HuH-7 (cell line): ENCODE results near the gene PHF2.
A peak's percentile ranks its signal among the peaks of the same experiment; 100 is the strongest.

Experiments used
- DNase-seq: peaks from one replicate; pipeline ENCODE4 v3.0.0; 2011; ENCODE audit warnings: low spot score

The PHF2 gene

GRCh38 chr9:93587284-93587650 is 10.9 kb downstream of the PHF2 start:
- DNase-seq: no peak

- DNase-seq: no peak
These were observed 11.4 kb downstream of the PHF2 start for GRCh38 chr9:93587651-93588347.

- no peak for DNase-seq
These were observed 12.5 kb downstream of the PHF2 start for GRCh38 chr9:93588641-93589609.

DNA sequence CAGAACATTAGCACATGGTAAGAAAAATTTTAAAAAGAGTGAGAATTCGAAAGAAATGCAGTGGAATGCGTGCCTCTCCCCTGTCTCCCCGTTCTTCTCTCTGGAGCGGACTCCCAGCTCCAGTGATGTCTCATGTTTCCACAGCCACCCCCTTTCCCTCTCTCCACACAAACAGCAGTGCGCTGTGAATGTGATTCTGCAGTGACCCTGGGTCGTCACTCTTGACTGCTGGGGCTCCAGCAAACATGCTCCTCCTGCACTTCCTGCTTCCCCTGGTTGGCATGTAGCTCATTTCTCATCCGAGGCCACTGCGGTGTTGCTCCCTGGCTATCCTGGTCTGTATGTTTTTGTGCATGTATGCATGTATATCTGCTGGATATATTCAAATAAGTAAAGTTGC is 13.3 kb downstream of the PHF2 start:
- DNase-seq: no peak

DNA sequence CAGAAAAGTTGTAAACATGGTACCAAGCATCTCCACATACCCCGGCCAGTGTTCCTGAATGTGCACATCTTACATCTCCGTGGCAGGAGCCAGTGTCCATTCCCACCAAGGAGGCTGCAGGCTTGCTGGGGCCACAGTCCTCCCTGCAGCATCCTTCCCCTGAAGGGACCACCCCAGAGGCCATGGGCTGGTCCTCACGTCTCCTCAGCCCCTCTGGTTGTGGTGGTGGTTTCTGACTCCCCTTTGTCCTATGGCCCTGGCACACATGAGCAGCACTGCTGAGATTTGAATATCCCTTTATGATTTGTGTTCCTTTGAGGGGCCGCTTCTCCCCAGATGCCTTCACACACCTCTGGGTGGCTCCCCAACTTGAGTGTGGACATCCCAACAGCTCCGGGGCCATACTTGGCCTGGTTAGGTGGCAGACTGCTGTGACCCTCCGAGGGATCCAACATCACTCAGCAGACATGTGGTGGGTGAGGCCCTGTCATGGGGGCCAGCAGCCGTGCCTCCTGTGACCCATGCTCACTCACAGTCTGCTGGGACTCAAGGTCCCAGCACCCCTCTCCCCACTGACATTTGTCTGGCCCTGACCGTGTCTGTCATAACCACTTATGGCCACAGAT is 14.3 kb downstream of the PHF2 start:
- DNase-seq: no peak

GRCh38 chr9:93591301-93592007 is 15.1 kb downstream of the PHF2 start:
- no peak for DNase-seq

- no peak for DNase-seq
These were observed 15.7 kb downstream of the PHF2 start for GRCh38 chr9:93592008-93592642.

DNA sequence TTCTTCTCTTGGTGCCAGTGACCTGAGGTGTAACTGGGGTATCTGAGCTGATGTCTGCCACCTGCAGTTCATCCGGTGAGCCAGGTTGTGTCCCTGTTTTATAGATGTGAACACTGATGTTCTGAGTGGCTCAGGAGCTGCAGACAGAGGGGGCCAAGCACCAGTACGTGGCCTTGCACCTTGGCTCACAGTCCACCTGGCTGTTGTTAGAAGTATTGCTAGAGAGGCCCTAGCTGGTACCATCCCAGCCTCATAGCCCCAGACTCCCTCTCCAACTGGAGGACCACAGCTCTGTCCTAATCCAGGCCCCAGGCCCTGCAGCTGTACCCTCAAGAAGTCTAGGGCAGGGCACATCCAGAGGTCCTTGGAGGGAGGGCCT is 16.2 kb downstream of the PHF2 start:
- peak; percentile 53 for DNase-seq

DNA sequence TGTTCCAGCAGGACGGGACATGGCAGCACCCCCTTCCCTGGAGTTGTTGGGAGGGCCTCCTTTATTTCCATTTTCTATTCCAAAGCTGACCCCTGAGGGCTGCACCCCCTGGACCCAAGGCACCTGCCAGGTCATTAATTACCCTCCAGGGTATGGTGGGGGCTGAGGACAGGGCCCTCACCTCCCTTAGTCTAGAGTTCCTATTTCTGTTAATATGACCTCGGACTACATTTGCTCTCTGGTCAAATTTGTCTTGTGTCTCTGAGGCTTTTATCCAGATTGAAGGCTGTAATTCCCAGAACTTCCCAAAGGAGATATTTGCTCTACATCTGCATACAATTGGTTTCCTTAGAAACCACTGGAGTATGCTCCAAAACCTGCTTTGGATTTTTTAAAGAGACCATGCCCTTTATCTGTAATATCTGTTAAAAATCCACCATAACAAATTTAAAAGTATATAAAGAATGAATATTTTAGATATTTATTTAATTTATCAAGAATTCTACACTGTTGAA is 16.8 kb downstream of the PHF2 start:
- DNase-seq: no peak

GRCh38 chr9:93594041-93594756 is 17.8 kb downstream of the PHF2 start:
- DNase-seq: no peak

- no peak for DNase-seq
These were observed 19.1 kb downstream of the PHF2 start for GRCh38 chr9:93595461-93595860.

DNA sequence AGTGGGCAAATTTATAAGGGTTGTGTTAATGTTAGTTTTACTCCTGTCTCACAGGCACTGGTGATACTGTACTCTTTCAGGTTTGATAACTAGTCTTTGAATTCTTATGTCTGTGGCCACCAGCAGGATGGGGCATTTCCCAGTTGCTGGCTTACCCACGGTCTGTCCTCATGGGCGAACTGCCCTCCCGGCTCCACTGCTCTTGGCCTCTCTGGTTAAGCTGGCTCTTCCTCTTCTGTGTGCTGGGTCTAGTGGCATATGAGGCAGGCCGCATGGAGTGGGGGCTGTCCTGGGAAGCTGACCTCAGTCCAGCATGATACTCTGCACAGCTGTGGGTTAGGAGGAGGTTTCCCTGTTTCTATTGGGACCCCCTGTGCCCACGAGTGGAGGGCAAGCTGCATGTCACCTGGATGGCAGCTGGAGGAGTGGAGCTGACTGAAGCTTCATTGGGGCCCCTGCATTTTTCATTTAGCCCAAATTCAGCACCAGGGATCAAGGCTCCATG is 19.5 kb downstream of the PHF2 start:
- DNase-seq: no peak

DNA sequence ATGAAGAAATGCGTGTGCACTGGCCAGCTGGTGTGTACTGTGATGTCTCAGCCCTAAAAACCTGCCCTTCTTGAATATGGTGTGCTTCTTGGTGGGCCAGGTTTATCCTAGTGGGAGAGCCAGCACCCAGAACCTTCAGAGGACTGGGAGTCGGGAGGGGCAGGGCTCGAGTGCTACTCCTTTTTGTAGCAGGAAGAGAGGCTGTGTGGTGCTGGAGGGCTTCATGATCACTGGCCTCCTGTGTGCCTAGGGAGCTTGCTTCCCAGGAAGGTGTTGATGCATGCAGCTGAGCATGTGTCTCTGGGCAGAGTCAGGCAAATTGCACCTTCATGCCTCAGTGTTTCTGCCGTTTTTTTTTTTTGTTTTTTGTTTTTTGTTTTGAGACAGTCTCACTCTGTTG is 20.0 kb downstream of the PHF2 start:
- DNase-seq: no peak

DNA sequence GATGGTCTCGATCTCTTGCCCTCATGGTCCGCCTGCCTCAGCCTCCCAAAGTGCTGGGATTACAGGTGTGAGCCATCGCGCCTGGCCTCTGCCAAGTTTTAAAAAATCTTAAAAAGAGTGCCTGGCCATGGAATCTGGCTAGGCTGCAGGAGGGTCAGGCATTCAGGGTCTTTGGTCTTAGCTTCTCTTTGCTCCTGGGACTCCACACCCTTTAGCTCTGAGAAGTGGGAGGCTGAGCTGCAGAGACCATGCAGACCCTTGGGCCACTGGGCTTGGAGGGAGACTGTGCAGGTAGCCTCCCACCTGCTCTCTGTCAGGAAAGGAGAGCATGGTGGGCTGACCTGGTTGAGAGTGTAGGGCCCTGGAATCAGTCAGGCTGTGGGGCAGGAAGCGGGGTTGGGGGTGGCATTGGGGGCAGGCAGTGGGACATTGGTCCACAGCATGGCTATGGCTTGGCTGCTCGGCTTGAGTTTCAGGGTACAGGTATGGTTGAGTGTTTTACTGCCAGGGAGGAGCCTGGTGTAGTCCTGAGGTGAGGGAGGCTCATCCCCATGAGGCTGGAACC is 20.8 kb downstream of the PHF2 start:
- DNase-seq: no peak

- DNase-seq: no peak
These were observed 21.7 kb downstream of the PHF2 start for GRCh38 chr9:93597871-93598646.

DNA sequence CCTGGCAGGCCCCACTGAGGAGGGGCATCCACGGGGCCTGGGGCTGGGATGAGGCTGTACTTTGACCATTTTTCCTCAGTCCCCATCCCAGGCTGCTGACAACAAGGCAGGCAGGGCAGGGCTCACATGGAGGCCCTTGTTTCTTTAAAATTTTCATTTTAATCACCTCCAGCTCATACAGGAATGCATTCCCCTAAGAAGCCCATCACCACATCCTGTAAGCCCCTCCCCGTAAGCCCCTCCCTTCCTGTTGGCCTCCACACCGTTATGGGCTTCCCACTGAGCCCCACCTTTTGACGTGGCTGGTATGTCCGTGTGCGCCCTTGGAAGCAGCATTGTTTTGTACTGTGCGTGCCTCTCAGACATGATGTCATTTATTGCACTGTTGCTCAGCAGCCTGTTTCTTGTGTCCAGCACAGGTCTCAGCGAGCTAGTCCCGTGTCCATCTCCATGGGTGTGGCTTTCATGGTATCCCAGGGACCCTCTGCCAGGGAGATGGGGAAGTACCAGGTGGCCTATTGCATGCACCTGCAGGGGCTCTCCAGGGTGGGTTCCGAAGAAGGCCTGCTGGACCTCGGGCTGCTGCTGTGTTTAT is 22.4 kb downstream of the PHF2 start:
- DNase-seq: no peak

GRCh38 chr9:93599571-93600403 is 23.4 kb downstream of the PHF2 start:
- no peak for DNase-seq

DNA sequence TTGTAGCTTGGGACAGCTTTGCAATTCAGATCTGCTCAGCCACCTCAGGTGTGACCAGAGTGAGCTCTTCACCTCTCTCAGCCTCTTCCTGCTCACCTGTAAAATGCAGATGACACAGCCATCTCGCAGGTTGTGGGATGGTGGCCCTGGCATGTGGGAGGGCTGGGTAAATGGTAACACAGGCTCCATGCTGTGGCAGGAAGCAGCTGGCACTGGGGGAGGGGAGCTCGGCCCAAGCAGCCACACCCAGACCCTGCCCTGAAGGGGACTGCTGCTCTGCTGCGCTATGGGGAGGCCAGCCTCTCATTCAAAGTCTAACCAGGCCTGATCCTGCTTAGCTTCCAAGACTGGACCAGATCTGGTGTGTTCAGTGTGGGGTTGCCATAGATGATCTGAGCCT is 24.1 kb downstream of the PHF2 start:
- no peak for DNase-seq
